Measurements from ENCODE around the gene OR8K1. TPM values are rescaled to one million over a fixed set of nuclear protein-coding genes. Genes with fewer than 3 reads are reported as not detected.

Gene OR8K1
- total and polyA plus RNA-seq, 2 donors (not counting 3 experiments of a cell fraction or from before 2014, with no cell fraction given), result not detected

GRCh38 chr11:56314844-56315243, 31.0 kb upstream of the OR8K1 start, which contains the start of gene OR8K3:
Gene OR8K3, plus strand, starts transcription at chr11:56315144. Its CDS starts 3,163 bp downstream, at chr11:56318307.
- FAIRE-seq (no peak), DNase-seq (ENCODE audit: low read depth, low spot score) (no peak)
- Histone ChIP-seq H3K9me1 (replicated peaks; ENCODE audit: control insufficient read depth, extremely low read depth, insufficient read depth, low read length) (no peaks in the 10 kb centered on the region), H3K79me2 (ENCODE audit: control insufficient read depth, insufficient read depth, low read length) (no peaks in the 10 kb centered on the region), H3K4me3 (replicated peaks in 1 of 3; ENCODE audit: insufficient read depth in 1 of 3, low read depth in 1 of 3, low read length in 3 of 3) (no peak within 1 kb of the TSS), H2AFZ (ENCODE audit: low read depth, low read length) (no peak within 1 kb of the TSS), H3K27ac (ENCODE audit: insufficient read depth, low read depth, low read length) (no peak within 1 kb of the TSS), H3K9me3 (replicated peaks; ENCODE audit: control insufficient read depth, insufficient read depth, low read length) (peaks cover 3% of the 10 kb centered on the region), H3K9ac (replicated peaks; ENCODE audit: extremely low read depth, insufficient read depth, low read length) (no peak within 1 kb of the TSS), H3K4me1 (ENCODE audit: control insufficient read depth, extremely low read depth, insufficient read depth, low read length) (no peaks in the 10 kb centered on the region), H3K27me3 (ENCODE audit: control insufficient read depth in 2 of 2, insufficient read depth in 2 of 2, low read length in 2 of 2) (no peaks in the 10 kb centered on the region), H3K4me2 (ENCODE audit: insufficient read depth, low read length) (no peak within 1 kb of the TSS), H3K36me3 (ENCODE audit: control insufficient read depth in 2 of 2, extremely low read depth in 1 of 2, insufficient read depth in 2 of 2, low read length in 2 of 2) (no peaks in the 10 kb centered on the region), H4K20me1 (replicated peaks; ENCODE audit: control insufficient read depth, extremely low read depth, insufficient read depth, low read length) (no peaks in the 10 kb centered on the region)
- dilution Hi-C loops (cut with MboI; ENCODE audit: extremely low pct_ligation_motif_present, low sequenced_read_pairs), result no loop called here
- intact Hi-C loops (cut with micrococcal nuclease), result no loop called here
- BruUV-seq (replicated peaks), result no TSS peak
- TF ChIP-seq MYC (IDR thresholded peaks at IDR 0.05; ENCODE audit: low read depth, low read length) (no peak), POLR2AphosphoS5 (IDR thresholded peaks at IDR 0.05; ENCODE audit: insufficient read depth, low read depth, low read length) (no peak), EZH2 (IDR thresholded peaks at IDR 0.05; ENCODE audit: borderline replicate concordance, low read depth, low read length, severe bottlenecking) (no peak), FOS (IDR thresholded peaks at IDR 0.05; ENCODE audit: borderline replicate concordance, insufficient read depth, low read length) (no peak), CTCF (IDR thresholded peaks at IDR 0.05; ENCODE audit: extremely low read depth in 1 of 2, insufficient read depth in 1 of 2, low read depth in 1 of 2, low read length in 2 of 2) (no peak), JUN (IDR thresholded peaks at IDR 0.05; ENCODE audit: borderline replicate concordance, insufficient read depth, insufficient read length, low read depth) (no peak), POLR2A (IDR thresholded peaks at IDR 0.05; ENCODE audit: low read depth, low read length) (no peak), GATA2 (IDR thresholded peaks at IDR 0.05; ENCODE audit: insufficient read depth, insufficient read length, low read depth, low read length) (no peak), MAX (IDR thresholded peaks at IDR 0.05; ENCODE audit: insufficient read depth, insufficient read length) (no peak)
- ChIA-PET POLR2A (no interaction called here), CTCF (no interaction called here)
